Retinal pigment epithelial cell (primary cell): ENCODE measurements around the gene GLIPR1L1.
"Not testable (repeated sequence)": the region's sequence is repeated elsewhere in the genome, so short reads cannot be mapped to it uniquely, and the experiment has no call there.

Experiments used
- DNase-seq: peaks from one replicate; pipeline ENCODE4 v3.0.0-alpha.2; 2010; ENCODE audit warnings: low read depth
- H3K4me3 ChIP-seq: 2 replicates; pipeline ENCODE4 v1.5.1; 2011; ENCODE audit warnings: mild to moderate bottlenecking, low read length, control low read depth, moderate library complexity
- TF ChIP-seq, protein P1 (sequence below): conservative IDR thresholded peaks from 2 replicates; pipeline ENCODE4 v1.5.1; 2011; ENCODE audit warnings: low read depth, low read length, control low read depth, inconsistent platforms

Gene GLIPR1L1

GRCh38 chr12:75323663-75324062, 10.8 kb upstream of the GLIPR1L1 start:
- DNase-seq, result no peak
- no peak overlapping the region for H3K4me3 ChIP-seq
- TF ChIP-seq, protein P1, sequence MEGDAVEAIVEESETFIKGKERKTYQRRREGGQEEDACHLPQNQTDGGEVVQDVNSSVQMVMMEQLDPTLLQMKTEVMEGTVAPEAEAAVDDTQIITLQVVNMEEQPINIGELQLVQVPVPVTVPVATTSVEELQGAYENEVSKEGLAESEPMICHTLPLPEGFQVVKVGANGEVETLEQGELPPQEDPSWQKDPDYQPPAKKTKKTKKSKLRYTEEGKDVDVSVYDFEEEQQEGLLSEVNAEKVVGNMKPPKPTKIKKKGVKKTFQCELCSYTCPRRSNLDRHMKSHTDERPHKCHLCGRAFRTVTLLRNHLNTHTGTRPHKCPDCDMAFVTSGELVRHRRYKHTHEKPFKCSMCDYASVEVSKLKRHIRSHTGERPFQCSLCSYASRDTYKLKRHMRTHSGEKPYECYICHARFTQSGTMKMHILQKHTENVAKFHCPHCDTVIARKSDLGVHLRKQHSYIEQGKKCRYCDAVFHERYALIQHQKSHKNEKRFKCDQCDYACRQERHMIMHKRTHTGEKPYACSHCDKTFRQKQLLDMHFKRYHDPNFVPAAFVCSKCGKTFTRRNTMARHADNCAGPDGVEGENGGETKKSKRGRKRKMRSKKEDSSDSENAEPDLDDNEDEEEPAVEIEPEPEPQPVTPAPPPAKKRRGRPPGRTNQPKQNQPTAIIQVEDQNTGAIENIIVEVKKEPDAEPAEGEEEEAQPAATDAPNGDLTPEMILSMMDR, result no peak

DNA sequence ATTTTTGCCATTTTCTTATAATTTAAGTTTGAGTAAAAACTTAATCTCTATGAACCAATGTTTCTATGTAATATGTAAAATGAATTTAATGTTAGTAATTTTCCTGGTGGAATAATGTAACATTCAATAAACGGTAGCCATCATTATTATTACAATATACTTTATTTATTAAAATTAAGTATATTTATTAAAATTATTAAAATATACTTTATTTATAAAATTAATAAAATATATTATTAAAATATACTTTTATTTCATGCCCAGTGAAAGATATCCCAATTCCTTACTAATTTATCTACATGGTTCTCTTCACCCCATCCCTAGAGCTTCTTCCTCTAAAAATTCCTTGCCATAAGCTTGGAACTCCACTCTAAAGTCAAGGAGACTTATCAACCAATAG, 6.8 kb upstream of the GLIPR1L1 start:
- no peak overlapping the region for H3K4me3 ChIP-seq
- no peak for DNase-seq
- TF ChIP-seq, protein P1, result no peak

DNA sequence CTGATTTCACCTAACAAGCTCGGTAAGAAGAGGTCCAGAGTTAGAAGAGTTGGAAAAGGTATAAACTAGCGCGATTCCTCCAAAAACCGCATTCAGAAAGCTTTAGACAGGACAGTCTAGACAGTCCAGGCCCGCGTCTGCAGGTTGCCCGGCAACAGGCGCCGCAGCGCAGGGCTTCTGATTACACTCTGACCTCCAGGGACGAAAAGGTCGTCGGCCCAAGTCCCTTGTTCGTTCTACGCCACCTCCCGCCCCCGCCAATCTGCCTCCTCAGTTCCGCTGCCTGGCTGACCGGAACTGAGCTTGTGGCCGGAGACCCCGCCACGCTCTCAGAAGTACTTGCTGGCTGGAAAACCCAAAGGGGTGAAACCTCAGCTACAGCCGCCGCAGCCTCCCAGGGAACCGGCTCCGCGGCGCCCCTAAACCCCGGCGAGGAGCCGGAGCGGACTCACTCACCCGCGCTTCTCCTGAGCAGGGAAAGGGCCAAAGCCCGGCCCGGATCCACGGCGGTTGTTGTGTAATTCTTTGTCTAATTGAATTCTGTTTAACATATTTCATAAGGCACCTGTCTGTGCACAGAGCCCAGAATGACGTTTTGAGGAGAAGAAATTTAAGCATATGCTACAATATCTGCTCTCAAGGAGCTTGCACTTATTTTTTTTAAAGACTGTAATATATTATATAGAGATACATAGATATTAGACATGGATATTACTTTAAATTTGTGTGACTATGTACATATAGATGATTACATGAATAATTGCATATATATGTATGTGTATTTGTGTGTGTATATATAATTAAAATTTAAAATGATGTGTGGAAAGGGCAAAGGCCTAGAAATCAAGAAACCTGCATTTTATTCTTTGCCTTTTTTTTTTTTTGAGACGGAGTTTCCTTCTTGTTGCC, 4.3 kb upstream of the GLIPR1L1 start, which contains the start of gene CAPS2:
Gene CAPS2, minus strand, starts transcription at position 407 of the 909 bp plus-strand sequence. CDS start 3,826 bp downstream, outside the sequence.
- peak within 1 kb of the TSS; percentile 79 for H3K4me3 ChIP-seq
- TF ChIP-seq, protein P1, result no peak
- peak; percentile 48 for DNase-seq

- DNase-seq, result no peak
- TF ChIP-seq, protein P1, result no peak
- H3K4me3 ChIP-seq, result no peak overlapping the region
Observed at GRCh38 chr12:75337905-75338304, 3.4 kb downstream of the GLIPR1L1 start.

DNA sequence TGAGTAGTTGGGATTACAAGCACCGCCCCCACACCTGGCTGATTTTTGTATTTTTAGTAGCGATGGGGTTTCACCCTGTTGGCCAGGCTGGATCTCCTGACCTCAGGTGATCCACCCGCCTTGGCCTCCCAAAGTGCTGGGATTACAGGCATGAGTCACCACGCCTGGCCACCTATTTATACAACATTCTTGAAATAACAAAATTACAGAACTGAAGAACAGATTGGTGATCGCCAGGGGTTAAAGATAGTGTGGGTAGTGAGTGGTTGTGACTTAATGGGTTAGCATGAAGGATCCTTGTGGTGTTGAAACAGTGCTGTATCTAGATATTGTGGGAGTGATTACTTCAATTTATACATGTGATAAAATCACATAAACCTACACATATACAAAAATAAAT, 7.4 kb downstream of the GLIPR1L1 start:
- TF ChIP-seq, protein P1, result no peak
- no peak for DNase-seq
- no peak overlapping the region for H3K4me3 ChIP-seq

- no peak for DNase-seq
- no peak overlapping the region for H3K4me3 ChIP-seq
- TF ChIP-seq, protein P1, result no peak
Observed at GRCh38 chr12:75345531-75345930, 11.1 kb downstream of the GLIPR1L1 start.

DNA sequence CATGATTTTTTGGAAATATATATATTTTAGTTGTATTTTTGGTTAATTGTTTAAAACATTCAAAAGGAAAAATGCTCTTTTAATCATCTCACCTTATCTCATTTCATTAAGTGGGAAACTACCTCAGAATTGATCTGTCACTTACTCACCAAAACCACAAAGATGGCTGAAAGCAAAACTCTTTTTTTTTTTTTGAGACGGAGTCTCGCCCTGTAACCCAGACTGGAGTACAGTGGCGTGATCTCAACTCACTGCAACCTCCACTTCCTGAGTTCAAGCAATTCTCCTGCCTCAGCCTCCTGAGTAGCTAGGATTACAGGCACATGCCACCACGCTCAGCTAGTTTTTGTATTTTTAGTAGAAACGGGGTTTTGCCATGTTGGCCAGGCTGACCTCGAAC, 11.7 kb downstream of the GLIPR1L1 start:
- H3K4me3 ChIP-seq, DNase-seq: not testable (repeated sequence)
